Stimulated activated CD4-positive, alpha-beta T cell treated with anti-CD3 and anti-CD28 coated beads, Interleukin-1b, Interleukin-23, amount 100 ng/mL, for 24 hours (primary cell): ENCODE measurements around the gene AAK1.
"Not testable (repeated sequence)": the region's sequence is repeated elsewhere in the genome, so short reads cannot be mapped to it uniquely, and the experiment has no call there.

Source experiments
- DNase-seq, 4 experiments: peaks; one replicate each; pipeline ENCODE4 v3.0.0-alpha.2; 2020; ENCODE audit warnings: low read depth in 4 of 4, low spot score in 1 of 4

The AAK1 gene

GRCh38 chr2:69660637-69661036 is 17.1 kb upstream of the AAK1 start:
- DNase-seq: no peak

DNA sequence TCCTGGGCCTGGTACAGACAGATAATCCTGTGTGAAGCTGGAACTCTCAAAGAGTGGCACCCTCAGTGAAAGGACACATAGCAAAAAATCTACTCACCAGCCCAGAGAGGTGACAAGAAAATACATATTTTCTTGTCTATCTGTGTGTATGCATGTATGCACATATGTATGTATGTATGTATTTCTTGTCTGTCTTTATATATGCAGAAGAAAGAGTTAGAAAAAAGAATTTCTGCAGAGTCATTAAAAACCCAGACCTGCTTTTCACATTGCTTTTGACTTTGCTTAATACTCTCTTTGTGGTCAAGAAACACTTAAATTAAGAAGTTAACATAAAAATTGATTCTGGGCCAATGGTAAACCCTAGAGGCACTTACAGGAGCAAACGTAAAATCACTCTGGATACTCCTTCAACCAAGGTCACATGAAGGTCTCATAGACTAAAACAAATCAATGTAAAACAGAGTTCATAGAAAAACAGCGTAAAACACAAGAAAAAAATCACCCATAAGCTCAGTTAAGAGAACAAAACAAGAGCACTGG is 16.5 kb upstream of the AAK1 start:
- DNase-seq: no peak

- DNase-seq: no peak
Measured at GRCh38 chr2:69659349-69659748, 15.8 kb upstream of the AAK1 start.

DNA sequence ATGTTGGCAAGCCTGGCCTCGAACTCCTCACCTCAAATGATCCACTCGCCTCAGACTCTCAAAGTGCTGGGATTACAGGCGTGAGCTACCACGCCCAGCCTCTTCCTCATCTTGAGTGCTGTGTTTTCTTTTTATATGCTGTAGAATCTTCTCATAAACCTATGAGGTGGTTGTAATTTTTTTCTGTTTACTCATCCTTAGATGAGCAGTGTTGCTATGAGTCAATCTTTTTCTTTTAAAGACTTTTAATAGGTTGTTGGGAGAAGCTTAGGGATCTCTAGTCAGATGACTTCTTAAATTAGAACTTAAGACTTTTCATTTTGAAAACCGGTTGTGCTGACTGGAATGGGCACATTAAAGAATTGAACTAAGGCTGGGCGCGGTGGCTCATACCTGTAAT is 8.7 kb upstream of the AAK1 start:
- DNase-seq: no peak

GRCh38 chr2:69647196-69647595 is 3.7 kb upstream of the AAK1 start:
- not testable (repeated sequence) for DNase-seq

GRCh38 chr2:69646714-69647113 is 3.2 kb upstream of the AAK1 start:
- DNase-seq: no peak

DNA sequence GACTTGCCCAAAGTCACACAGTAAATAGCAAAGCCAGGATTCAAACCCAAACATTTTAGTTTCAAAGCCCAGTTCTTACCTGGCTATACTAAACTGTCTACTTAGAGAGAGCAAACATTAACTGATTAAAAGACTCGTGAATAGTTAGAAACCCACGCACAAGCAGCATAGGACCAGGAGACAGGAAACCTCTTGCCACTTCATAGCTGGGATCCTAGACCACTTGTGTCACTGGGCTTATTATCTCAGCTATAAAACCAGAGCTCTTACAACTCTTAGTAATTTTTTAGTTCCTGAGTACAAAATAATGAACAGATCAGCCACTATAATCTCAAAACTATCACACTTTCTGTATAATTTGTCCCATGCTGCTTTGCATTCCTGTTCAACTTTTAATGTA is 2.4 kb upstream of the AAK1 start:
- DNase-seq: no peak

DNA sequence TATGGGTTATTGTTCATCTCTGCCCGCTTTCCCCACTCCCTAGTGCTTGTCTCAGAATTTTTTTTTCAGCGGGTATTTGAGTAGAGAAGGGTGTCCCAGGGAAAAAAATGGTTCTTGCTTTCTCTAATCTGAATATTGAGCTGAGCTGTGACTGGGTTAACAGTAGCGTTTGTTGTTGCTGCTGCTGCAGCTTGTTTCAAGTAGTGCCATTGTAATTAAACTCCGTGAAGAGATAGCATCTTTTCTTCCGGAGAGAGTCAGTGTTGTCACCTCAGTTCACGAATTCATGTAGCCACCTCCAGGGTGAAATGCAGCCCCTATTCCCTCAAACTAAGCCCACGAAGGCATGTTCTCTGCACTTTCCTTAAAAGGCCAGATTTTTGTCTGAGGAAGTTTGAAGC is 1.5 kb upstream of the AAK1 start:
- no peak for DNase-seq

DNA sequence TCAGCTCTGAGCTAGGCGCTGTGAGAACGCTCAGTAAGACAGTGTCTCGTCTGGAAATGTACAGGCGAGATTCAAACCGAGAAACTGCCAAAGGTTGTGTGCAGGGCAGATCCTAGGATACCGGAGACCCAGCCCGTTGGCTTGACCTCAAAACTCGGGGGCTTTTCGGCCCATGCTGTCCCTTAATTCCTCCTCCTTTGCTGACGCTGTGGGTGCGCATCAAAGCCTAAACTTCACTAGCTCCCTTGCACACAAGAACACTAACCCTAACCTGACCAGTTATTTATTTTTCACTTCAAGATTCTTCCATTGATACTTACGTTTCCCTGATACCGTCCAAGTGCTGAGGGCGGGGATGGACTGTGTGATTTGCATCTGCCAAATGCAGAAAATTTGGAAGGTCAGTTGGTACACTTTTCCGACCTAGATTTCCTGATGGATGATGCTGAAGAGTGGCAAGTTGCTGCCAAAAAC is 1.0 kb upstream of the AAK1 start:
- no peak for DNase-seq

- DNase-seq: peak in 3 of 4 experiments; percentile 36 to 67 (median 59)
Measured at GRCh38 chr2:69642709-69643601, 584 bp downstream of the AAK1 start.

- DNase-seq: no peak
Measured at GRCh38 chr2:69641887-69642708, 1.4 kb downstream of the AAK1 start.

- DNase-seq: no peak
Measured at GRCh38 chr2:69641471-69641870, 2.1 kb downstream of the AAK1 start.

DNA sequence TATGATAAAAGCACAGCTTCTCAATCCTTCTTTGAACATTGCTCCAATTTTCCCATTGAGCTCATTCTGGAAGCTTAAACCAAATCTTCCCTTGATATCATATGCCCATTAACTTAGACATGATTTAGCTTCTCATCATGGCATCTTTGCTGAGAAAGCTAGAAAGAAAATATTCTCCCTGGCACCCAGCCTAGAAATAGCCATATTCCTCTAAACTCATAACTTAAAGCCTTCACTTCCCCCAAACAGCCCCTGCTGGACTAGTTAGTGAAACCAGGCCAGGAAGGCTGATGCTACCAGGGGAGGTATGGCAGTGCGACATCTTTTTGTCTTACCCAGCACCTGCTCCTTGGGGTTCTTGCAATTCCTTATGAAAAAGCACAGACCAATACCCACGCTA is 4.3 kb downstream of the AAK1 start:
- DNase-seq: no peak

- DNase-seq: no peak
Measured at GRCh38 chr2:69638630-69639029, 4.9 kb downstream of the AAK1 start.

DNA sequence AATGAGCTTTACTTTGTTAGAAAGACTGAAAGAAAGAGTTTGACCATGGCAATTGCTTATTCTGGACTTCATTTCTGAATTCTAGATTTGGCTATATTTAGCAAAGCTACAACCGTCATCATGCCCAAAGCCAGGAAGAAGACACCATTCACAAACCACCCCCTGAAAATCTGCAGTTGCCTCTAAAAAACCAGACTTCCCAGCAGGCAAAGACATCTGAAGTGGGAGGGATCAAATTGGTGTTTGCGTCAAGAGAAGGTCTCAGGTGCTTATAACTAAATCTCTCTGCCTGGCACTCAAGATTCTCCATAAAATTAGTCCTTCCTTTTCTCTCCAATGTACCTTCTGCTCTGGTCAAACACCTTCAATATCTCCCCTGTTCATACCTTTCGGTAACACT is 5.6 kb downstream of the AAK1 start:
- no peak for DNase-seq

- DNase-seq: no peak
Measured at GRCh38 chr2:69636395-69636794, 7.1 kb downstream of the AAK1 start.

DNA sequence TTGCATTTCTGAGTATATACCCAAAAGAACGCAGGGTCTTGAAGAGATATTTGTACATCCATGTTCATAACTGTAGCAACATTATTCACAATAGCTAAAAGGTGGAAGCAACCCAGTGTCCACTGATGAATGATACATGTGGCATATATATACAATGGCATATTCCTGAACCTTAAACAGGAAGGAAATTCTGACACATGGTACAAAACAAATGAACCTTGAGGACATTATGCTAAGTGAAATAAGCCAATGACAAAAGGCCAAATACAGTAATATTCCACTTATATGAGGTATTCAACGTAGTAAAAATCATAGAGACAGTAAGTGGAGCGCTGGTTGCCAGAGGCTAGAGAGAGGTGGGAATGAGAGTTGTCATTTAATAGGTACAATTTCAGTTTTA is 8.1 kb downstream of the AAK1 start:
- DNase-seq: no peak

GRCh38 chr2:69634196-69634821 is 9.2 kb downstream of the AAK1 start:
- no peak for DNase-seq

DNA sequence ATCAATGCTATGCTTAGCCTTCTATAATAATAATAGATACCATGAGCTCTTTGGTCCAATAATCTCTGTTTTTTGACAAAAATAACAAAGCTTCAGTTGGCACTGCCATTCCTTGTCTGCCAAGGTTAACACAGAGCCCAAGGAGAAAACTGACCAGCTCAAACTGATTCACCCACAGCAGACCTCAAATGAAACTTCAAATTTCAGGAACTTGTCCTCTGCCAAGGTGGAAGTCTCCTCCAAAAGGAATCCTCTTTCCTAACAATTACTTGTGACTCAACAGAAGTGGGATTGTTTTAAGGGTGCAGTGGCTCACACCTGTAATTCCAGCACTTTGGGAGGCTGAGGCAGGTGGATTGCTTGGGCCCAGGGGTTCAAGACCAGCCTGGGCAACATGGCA is 12.1 kb downstream of the AAK1 start:
- DNase-seq: no peak

- DNase-seq: no peak
Measured at GRCh38 chr2:69629921-69630608, 13.5 kb downstream of the AAK1 start.
